Measurements from ENCODE around the gene CHTF18.

Gene CHTF18

DNA sequence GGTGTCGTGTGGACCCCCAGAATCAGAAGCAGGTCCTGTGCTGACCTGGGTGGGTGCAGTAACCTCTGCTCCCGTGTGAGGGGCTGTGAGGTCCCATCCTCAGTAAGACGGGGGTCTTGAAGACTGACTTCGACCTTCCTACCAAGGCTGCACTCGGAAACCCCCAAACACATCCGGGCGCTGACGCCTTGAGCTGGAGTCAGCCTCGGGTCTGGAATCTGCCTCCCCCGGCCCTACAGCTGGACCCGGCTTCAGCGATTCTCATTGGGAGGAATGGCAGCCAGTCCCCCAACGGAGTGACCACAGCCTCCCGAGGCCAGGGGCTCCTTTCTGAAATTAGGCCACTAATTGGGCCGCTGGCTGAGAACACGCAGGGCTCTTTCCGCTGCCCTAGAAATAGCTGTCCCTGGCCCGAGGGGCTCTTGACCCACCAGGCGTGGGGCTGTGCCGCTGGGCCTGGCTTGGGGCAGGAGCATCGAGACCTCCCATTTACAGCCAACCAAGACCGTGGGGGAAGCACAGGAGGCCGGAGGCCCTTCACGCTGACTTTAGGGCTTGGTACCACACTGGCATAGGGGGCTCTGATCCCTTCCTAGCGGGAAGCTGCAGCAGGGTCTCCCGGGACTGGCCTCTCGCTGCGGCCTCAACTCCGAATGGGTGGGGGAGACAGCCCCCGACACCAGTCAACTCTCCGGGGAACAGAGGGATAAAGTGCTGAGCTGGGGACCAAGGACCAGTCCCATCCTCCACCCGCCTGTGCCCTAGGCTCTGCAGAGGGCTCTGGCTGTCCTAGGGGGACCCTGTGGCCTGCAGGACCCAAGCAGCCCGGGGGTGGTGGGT lies 14.7 kb downstream of the CHTF18 start:
- Histone ChIP-seq H3K4me1 (ENCODE audit: control insufficient read depth, insufficient read depth, low read length) (peaks cover 3% of the 10 kb centered on the region; the same call in 1 of the 2 replicates), H3K9ac (ENCODE audit: low read depth, low read length) (no peak overlapping the region)

DNA sequence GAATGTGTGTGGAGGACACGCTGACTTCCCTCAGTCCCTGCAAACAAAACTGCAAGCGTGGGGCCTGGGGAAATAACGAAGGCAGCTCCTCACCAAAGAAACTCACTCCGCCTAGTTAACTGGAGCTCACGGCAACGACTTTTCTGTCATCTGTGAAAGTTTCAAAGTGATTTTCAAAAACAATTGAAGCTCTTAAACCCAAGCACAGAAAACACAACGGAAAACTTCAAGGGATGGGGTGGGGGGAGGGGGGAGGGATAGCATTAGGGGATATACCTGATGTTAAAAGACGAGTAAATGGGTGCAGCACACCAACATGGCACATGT lies 15.3 kb downstream of the CHTF18 start:
- Histone ChIP-seq H3K36me3 (ENCODE audit: control insufficient read depth, insufficient read depth, low read length) (no peaks in the 10 kb centered on the region), H3K27ac (ENCODE audit: low read depth, low read length) (no peak overlapping the region), H3K4me3 (ENCODE audit: low read depth, low read length) (no peak overlapping the region), H3K4me1 (ENCODE audit: control insufficient read depth, insufficient read depth, low read length) (peaks cover 6% of the 10 kb centered on the region; the same call in 1 of the 2 replicates), H3K9ac (ENCODE audit: low read depth, low read length) (no peak overlapping the region), H3K27me3 (ENCODE audit: control insufficient read depth, insufficient read depth, low read length) (peaks cover 42% of the 10 kb centered on the region), H3K9me3 (ENCODE audit: control insufficient read depth, insufficient read depth, low read length) (no peaks in the 10 kb centered on the region)

More for the DNA sequence above, 14.7 kb downstream of the CHTF18 start:
- Histone ChIP-seq H3K27me3 (ENCODE audit: control insufficient read depth, insufficient read depth, low read length) (peaks cover 42% of the 10 kb centered on the region), H3K36me3 (ENCODE audit: control insufficient read depth, insufficient read depth, low read length) (no peaks in the 10 kb centered on the region), H3K9me3 (ENCODE audit: control insufficient read depth, insufficient read depth, low read length) (no peaks in the 10 kb centered on the region), H3K27ac (ENCODE audit: low read depth, low read length) (no peak overlapping the region), H3K4me3 (ENCODE audit: low read depth, low read length) (no peak overlapping the region)

DNA sequence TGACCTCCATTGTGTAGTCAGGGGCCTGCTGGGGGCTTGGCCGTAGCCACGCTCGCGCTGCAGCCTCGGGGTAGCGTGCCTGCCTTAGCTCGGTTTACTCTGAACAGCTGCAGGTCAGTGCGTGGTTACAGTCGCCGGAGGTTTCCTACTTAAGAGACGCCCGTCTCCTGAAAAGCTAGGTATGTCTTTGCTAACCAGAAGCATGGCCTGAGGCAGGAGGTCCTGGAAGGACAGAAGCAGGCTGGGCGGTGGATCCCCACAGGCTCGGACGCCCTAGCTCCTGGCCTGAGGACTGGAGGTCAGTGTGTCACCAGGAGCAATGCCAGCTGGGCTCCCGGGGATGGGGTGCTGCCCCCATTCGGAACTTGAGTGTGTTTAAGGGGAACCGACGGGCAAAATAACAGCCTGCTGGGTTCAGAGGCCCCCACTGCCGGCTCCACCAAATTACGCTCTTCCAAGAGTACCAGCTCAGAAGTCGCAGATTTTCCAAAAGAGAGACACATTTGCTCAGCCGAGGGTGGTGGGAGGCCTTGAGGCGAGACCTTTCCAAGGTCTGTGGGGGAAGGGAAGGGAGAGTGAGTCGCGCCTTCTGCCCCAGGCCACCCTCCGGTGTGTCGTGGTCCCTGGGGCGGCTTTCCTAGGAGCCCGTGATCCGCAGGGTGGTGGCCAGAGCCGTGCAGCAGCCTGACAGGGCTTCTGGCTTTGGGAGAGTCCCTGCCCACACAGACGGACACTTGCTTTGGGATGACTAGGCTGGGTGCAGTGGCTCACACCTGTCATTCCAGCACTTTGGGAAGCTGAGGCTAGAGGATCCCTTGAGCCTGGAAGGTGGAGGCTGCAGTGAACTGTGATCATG lies 16.0 kb downstream of the CHTF18 start:
- H3K4me1 ChIP-seq (ENCODE audit: control insufficient read depth, insufficient read depth, low read length) = peaks cover 6% of the 10 kb centered on the region; the same call in 1 of the 2 replicates
- peaks cover 42% of the 10 kb centered on the region for H3K27me3 ChIP-seq (ENCODE audit: control insufficient read depth, insufficient read depth, low read length)
- no peak overlapping the region for H3K4me3 ChIP-seq (ENCODE audit: low read depth, low read length)
- no peak overlapping the region for H3K27ac ChIP-seq (ENCODE audit: low read depth, low read length)
- H3K9me3 ChIP-seq (ENCODE audit: control insufficient read depth, insufficient read depth, low read length) = no peaks in the 10 kb centered on the region
- no peaks in the 10 kb centered on the region for H3K36me3 ChIP-seq (ENCODE audit: control insufficient read depth, insufficient read depth, low read length)
- H3K9ac ChIP-seq (ENCODE audit: low read depth, low read length) = no peak overlapping the region

DNA sequence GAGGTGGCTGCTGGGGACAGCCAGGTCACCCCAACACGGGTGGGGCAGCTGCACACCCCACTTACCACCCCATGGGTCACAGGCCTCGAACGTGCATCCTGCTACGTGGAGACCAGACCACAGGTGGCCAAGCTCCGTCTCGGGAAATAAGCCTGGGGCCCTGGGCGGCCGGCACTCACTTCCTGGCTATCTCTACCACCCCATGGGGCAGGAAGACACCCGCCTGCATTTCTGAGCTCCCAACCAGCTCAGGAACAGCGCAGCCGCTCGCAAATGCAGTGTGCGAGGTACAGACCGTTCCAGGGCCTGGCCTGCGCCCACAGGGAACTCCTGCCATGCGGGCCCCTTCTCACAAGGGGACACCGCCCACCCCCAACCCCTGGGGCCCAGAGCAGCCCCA lies 17.1 kb downstream of the CHTF18 start:
- H3K9me3 ChIP-seq (ENCODE audit: control insufficient read depth, insufficient read depth, low read length) = no peaks in the 10 kb centered on the region
- no peak overlapping the region for H3K9ac ChIP-seq (ENCODE audit: low read depth, low read length)
- H3K27me3 ChIP-seq (ENCODE audit: control insufficient read depth, insufficient read depth, low read length) = peaks cover 42% of the 10 kb centered on the region
- no peak overlapping the region for H3K4me3 ChIP-seq (ENCODE audit: low read depth, low read length)
- H3K27ac ChIP-seq (ENCODE audit: low read depth, low read length) = no peak overlapping the region
- H3K4me1 ChIP-seq (ENCODE audit: control insufficient read depth, insufficient read depth, low read length) = peaks cover 6% of the 10 kb centered on the region; the same call in 1 of the 2 replicates
- no peaks in the 10 kb centered on the region for H3K36me3 ChIP-seq (ENCODE audit: control insufficient read depth, insufficient read depth, low read length)

DNA sequence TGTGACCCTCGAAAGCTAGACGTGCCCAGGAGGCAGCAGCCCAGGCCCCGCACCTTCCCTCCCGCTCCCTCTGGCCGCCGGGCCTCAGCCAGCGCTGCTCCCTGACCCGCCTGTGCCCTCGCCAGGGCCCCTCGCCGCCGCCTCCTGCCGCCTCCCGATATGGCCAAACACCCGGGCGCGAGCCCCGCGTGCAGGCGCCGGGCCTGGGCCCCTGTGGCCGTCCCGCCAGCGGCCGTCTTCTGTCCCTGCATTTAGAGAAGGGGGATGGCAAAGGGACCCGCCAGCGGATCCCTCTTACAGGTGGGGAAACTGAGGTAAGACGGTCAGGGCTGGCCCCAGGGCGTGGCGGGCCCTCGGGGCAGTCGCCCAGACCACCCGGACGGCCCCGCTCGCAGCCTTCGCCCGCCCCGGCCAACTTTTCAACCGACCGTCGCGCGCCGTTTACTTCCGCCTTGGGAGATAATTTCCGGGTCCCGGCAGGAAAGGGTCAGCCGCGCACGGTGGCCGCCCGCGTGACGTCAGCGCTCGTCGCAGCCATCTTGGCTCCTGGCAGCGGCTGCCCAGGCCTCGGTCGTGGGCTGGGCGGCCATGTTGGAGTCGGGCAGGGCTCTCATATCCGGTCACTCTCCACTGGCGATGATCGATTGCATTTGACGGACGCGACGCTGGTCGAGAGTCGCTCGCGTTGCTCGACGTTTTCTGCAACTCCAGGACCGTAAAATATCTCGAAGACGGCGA lies 19.1 kb downstream of the CHTF18 start:
- peak overlapping the region; percentile 81 for H3K27ac ChIP-seq (ENCODE audit: low read depth, low read length)
- 0 out of 2 replicates have a peak, but pooled peaks cover 3% of the 10 kb centered on the region for H3K4me1 ChIP-seq (ENCODE audit: control insufficient read depth, insufficient read depth, low read length)
- peaks cover 27% of the 10 kb centered on the region for H3K27me3 ChIP-seq (ENCODE audit: control insufficient read depth, insufficient read depth, low read length)
- peak overlapping the region; percentile 81 for H3K9ac ChIP-seq (ENCODE audit: low read depth, low read length)
- H3K4me3 ChIP-seq (ENCODE audit: low read depth, low read length) = peak overlapping the region; percentile 85
- H3K36me3 ChIP-seq (ENCODE audit: control insufficient read depth, insufficient read depth, low read length) = no peaks in the 10 kb centered on the region
- no peaks in the 10 kb centered on the region for H3K9me3 ChIP-seq (ENCODE audit: control insufficient read depth, insufficient read depth, low read length)

DNA sequence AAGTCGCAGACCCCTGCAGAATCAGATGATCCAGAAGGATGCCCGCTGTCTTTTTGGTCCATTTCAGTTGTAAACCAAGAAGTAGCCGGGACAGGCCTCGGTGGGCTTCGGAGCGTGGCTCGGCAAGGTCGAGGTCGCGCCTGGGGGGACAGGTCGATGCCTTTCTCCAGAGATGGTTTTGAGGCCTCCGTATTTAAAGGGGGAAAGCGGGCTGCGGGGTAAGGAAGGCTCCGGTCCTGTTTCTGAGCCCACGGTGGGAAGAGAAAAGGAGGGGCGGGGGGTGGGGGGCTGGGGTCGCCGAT lies 19.6 kb downstream of the CHTF18 start:
- H3K27ac ChIP-seq (ENCODE audit: low read depth, low read length) = no peak overlapping the region
- H3K36me3 ChIP-seq (ENCODE audit: control insufficient read depth, insufficient read depth, low read length) = no peaks in the 10 kb centered on the region
- peaks cover 22% of the 10 kb centered on the region for H3K27me3 ChIP-seq (ENCODE audit: control insufficient read depth, insufficient read depth, low read length)
- H3K4me1 ChIP-seq (ENCODE audit: control insufficient read depth, insufficient read depth, low read length) = 0 out of 2 replicates have a peak, but pooled peaks cover 3% of the 10 kb centered on the region
- no peaks in the 10 kb centered on the region for H3K9me3 ChIP-seq (ENCODE audit: control insufficient read depth, insufficient read depth, low read length)
- peak overlapping the region; percentile 85 for H3K4me3 ChIP-seq (ENCODE audit: low read depth, low read length)
- H3K9ac ChIP-seq (ENCODE audit: low read depth, low read length) = peak overlapping the region; percentile 59; the same call in 1 of the 2 replicates

DNA sequence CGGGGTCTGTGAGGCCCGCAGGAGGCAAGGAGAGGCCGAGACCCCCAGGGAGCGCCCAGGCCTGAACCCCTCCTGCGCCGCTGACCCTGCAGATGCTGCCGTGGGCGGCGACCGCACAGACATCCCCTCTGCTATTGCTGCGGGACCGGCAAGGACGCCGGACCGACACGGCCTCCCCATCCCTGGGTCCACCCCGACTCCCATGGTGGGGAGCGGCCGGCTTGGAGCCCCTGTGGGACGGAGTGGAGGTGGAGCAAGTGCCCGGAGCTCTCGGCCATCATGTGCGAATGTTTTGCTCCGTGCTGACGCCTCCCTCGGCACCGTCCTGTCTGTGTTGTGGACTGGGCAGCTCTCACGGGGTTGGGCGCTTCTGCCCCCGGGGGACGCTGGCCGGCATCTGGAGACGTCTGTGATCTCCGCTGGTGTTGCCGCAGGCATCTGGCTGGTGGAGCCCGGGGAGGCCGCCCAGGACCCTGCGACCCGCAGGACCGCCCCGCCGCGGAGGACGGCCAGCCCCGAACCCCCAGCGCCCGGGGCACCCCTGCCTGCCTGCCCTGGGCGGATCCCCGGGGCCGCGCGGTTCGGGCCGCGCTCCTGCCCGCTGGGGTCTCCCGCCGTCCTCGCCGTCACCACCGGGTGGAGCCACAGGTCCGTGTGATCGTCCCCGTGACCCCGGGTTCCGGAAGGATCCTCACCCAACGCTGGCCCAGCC lies 24.9 kb downstream of the CHTF18 start:
- Histone ChIP-seq H3K9me3 (ENCODE audit: control insufficient read depth, insufficient read depth, low read length) (no peaks in the 10 kb centered on the region), H3K36me3 (ENCODE audit: control insufficient read depth, insufficient read depth, low read length) (no peaks in the 10 kb centered on the region), H3K9ac (ENCODE audit: low read depth, low read length) (no peak overlapping the region), H3K4me3 (ENCODE audit: low read depth, low read length) (peak overlapping the region; percentile 62), H3K4me1 (ENCODE audit: control insufficient read depth, insufficient read depth, low read length) (0 out of 2 replicates have a peak, but pooled peaks cover 1% of the 10 kb centered on the region), H3K27me3 (ENCODE audit: control insufficient read depth, insufficient read depth, low read length) (no peaks in the 10 kb centered on the region), H3K27ac (ENCODE audit: low read depth, low read length) (no peak overlapping the region)

DNA sequence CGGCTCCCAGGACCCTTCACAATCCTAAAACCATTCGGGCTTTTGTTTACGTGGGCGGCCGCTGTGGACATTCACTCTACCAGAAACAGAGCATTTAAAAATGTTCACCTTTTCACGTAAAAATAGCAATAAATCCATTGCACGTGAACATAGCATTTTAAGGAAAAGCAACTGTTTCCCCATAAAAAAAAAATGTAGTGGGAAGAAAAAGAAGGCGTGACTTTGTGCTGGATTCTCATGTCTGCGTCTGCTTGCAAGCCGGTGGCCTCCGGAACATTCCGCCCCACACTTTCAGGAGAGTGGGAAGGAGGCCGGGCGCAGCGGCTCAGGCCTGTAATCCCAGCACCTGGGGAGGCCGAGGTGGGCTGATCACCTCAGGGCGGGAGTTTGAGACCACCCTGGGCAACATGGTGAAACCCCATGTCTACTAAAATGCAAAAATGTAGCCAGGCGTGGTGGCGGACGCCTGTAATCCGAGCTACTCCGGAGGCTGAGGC lies 25.5 kb downstream of the CHTF18 start:
- no peak overlapping the region for H3K9ac ChIP-seq (ENCODE audit: low read depth, low read length)

DNA sequence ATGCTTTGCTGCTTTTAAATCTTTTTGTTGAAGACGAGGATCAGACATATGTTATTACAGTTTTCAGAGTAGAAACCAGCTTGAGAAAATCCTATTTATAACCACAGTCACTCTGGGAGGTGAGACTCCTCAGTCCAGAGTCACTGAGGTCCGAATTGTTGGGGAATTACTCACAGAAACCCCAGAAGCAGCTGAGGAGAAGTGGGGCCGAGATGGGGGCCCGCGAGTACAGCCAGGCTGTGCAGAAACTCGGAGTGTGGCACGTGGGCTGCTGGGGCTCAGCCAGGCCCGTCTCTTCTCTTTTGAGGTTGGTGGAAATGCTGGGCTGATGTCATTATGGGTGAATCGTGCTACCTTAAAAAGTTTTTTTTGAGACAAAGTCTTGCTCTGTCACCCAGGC lies 26.6 kb downstream of the CHTF18 start:
- no peaks in the 10 kb centered on the region for H3K4me1 ChIP-seq (ENCODE audit: control insufficient read depth, insufficient read depth, low read length)
- H3K4me3 ChIP-seq (ENCODE audit: low read depth, low read length) = no peak overlapping the region
- H3K9ac ChIP-seq (ENCODE audit: low read depth, low read length) = no peak overlapping the region
- no peaks in the 10 kb centered on the region for H3K36me3 ChIP-seq (ENCODE audit: control insufficient read depth, insufficient read depth, low read length)
- H3K27ac ChIP-seq (ENCODE audit: low read depth, low read length) = no peak overlapping the region
- no peaks in the 10 kb centered on the region for H3K27me3 ChIP-seq (ENCODE audit: control insufficient read depth, insufficient read depth, low read length)
- peaks cover 3% of the 10 kb centered on the region; the same call in 1 of the 2 replicates for H3K9me3 ChIP-seq (ENCODE audit: control insufficient read depth, insufficient read depth, low read length)

More for the DNA sequence above, 25.5 kb downstream of the CHTF18 start:
- Histone ChIP-seq H3K4me3 (ENCODE audit: low read depth, low read length) (peak overlapping the region; percentile 62; the same call in 1 of the 2 replicates), H3K9me3 (ENCODE audit: control insufficient read depth, insufficient read depth, low read length) (peaks cover 3% of the 10 kb centered on the region; the same call in 1 of the 2 replicates), H3K4me1 (ENCODE audit: control insufficient read depth, insufficient read depth, low read length) (no peaks in the 10 kb centered on the region), H3K36me3 (ENCODE audit: control insufficient read depth, insufficient read depth, low read length) (no peaks in the 10 kb centered on the region), H3K27me3 (ENCODE audit: control insufficient read depth, insufficient read depth, low read length) (no peaks in the 10 kb centered on the region), H3K27ac (ENCODE audit: low read depth, low read length) (no peak overlapping the region)

DNA sequence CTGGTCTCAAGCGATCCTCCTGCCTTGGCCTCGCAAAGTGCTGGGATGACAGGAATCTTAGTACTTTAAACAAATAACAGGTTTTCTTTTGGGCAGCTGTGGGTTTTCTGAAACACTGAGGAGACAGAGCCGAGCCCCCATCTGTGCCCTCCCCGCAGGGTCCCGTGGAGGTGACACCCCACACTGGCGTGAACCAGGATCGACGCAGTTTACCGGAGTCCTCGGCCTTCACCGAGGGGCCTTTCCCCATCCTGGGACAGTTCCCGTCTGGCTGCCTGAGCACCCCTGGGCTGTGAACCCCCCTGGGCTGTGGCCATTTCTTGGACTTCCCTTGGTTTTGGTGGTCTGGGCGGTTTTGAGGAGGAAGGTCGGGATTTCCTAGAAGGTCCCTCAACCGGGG lies 27.4 kb downstream of the CHTF18 start:
- H3K36me3 ChIP-seq (ENCODE audit: control insufficient read depth, insufficient read depth, low read length) = no peaks in the 10 kb centered on the region
- H3K9ac ChIP-seq (ENCODE audit: low read depth, low read length) = no peak overlapping the region
- H3K9me3 ChIP-seq (ENCODE audit: control insufficient read depth, insufficient read depth, low read length) = peaks cover 3% of the 10 kb centered on the region; the same call in 1 of the 2 replicates
- no peak overlapping the region for H3K27ac ChIP-seq (ENCODE audit: low read depth, low read length)
- no peaks in the 10 kb centered on the region for H3K27me3 ChIP-seq (ENCODE audit: control insufficient read depth, insufficient read depth, low read length)
- no peaks in the 10 kb centered on the region for H3K4me1 ChIP-seq (ENCODE audit: control insufficient read depth, insufficient read depth, low read length)
- H3K4me3 ChIP-seq (ENCODE audit: low read depth, low read length) = no peak overlapping the region

All from HUES48 (cell line).